Brain microvascular endothelial cell (primary cell): ENCODE data around the gene SHISAL1.

Source experiments
- DNase-seq: peaks from one replicate; pipeline ENCODE4 v3.0.0-alpha.2; 2020
- H3K27ac ChIP-seq: fragments of 250-450 bp; sonication (Bioruptor Pico); 2 replicates; pipeline ENCODE4 v1.5.1; 2020; ENCODE audit warnings: mild to moderate bottlenecking, moderate library complexity
- H3K27me3 ChIP-seq: fragments of 250-450 bp; sonication (Bioruptor Pico); replicated peaks from 2 replicates; pipeline ENCODE4 v1.5.1; 2020; ENCODE audit warnings: mild to moderate bottlenecking
- H3K36me3 ChIP-seq: fragments of 250-450 bp; sonication (Bioruptor Pico); replicated peaks from 2 replicates; pipeline ENCODE4 v1.5.1; 2020; ENCODE audit warnings: mild to moderate bottlenecking
- H3K4me3 ChIP-seq: 2 replicates; pipeline ENCODE4 v1.5.1; 2011; ENCODE audit warnings: low read depth, mild to moderate bottlenecking, control low read depth, low read length, moderate library complexity
- in situ Hi-C: cut with HindIII; loops from 2 replicates; pipeline ENCODE4 v1.10.0; 2017; ENCODE audit warnings: low sequenced_read_pairs, low pct_ligation_motif_present
- TF ChIP-seq, protein P1 (sequence below): IDR thresholded peaks from 2 replicates; pipeline ENCODE4 v1.5.1; 2011; ENCODE audit warnings: low read depth, mild to moderate bottlenecking, moderate library complexity, low read length, control low read depth, inconsistent platforms; ENCODE audit errors: missing control alignments

The SHISAL1 gene

DNA sequence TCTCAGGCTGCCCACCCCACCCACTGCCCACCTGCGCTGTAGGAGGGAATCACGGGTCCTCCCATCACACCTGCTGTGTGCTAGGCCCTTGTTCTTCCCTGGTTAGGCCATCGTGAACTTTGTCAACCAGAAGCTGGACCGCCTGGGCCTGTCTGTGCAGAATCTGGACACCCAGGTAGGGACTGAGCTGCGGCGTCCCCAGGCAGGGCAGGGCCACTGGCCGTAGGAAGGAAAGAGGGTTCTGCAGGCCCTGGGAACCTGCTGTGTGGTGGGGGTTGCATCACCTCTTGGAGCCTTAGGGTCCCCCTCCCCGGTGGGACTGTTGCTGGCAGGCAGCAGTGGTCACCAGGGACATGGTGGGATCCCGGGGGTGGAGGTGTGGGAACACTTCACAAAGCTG is 116.5 kb downstream of the SHISAL1 start:
- Histone ChIP-seq H3K27ac (no peak overlapping the region), H3K36me3 (no peaks in the 10 kb centered on the region), H3K4me3 (no peak overlapping the region), H3K27me3 (no peaks in the 10 kb centered on the region)
- TF ChIP-seq, protein P1, sequence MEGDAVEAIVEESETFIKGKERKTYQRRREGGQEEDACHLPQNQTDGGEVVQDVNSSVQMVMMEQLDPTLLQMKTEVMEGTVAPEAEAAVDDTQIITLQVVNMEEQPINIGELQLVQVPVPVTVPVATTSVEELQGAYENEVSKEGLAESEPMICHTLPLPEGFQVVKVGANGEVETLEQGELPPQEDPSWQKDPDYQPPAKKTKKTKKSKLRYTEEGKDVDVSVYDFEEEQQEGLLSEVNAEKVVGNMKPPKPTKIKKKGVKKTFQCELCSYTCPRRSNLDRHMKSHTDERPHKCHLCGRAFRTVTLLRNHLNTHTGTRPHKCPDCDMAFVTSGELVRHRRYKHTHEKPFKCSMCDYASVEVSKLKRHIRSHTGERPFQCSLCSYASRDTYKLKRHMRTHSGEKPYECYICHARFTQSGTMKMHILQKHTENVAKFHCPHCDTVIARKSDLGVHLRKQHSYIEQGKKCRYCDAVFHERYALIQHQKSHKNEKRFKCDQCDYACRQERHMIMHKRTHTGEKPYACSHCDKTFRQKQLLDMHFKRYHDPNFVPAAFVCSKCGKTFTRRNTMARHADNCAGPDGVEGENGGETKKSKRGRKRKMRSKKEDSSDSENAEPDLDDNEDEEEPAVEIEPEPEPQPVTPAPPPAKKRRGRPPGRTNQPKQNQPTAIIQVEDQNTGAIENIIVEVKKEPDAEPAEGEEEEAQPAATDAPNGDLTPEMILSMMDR: no peak
- DNase-seq: no peak
- in situ Hi-C loops: no loop called here

DNA sequence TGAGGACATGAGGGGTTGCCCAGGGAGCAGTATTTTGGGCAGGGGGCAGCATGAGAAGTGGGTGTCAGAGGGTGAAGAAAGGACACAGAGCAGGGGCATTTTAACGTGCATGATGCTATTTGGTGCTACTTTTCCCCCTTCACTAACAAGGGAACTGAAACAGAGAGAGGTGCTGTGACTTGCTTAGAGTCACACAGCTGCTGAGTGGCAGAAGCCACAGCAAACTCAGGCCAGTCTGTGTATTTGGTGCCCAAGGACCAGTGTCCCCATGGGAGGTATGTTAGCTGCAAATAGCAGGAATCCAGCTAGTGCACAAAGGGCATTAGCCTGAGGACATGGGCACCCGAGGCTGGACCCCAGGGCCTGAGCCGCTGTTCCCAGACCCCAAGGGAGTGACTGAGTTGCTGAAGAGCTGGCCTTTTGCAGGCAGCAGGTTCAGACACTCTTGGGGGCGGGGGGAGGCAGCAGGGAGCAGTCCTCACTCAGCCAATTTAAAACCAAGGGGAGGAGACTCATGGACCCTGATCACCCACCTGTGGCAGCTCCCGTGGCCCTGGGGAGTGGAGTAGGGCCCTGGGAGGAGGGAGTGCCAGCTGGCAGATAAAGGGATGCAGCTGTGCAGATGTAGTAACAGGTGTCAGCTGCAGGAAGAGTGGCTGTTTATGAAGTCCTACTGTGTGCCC is 117.4 kb downstream of the SHISAL1 start:
- Histone ChIP-seq H3K4me3 (no peak overlapping the region), H3K27ac (no peak overlapping the region), H3K27me3 (no peaks in the 10 kb centered on the region), H3K36me3 (no peaks in the 10 kb centered on the region)
- in situ Hi-C loops: no loop called here
- DNase-seq: no peak
- TF ChIP-seq, protein P1: no peak

DNA sequence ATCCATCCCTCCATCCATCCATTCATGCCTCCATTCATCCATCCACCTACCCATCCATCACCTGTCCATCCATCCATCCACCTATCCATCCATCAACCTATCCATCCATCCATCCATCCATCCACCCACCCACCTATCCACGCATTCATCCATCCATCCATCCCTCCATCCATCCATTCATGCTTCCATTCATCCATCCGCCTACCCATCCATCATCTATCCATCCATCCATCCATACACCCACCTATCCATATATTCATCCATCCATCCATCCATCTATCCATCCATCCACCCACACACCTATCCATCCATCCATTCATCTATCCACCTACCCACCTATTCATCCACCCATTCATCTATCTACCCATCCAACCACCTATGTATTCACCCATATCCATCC is 118.2 kb downstream of the SHISAL1 start:
- Histone ChIP-seq H3K27ac (no peak overlapping the region), H3K36me3 (no peaks in the 10 kb centered on the region), H3K4me3 (no peak overlapping the region), H3K27me3 (no peaks in the 10 kb centered on the region)
- TF ChIP-seq, protein P1: no peak
- no peak for DNase-seq
- in situ Hi-C loops: no loop called here
